ENCODE measurements around the gene UCN3. TPM values are rescaled to one million over a fixed set of nuclear protein-coding genes. Genes with fewer than 3 reads are reported as not detected.

UCN3 gene
- total RNA-seq, 1 experiment from 2014 or later: not detected

- H2BK15ac ChIP-seq (ENCODE audit: low read depth, low read length): no peak overlapping the region
Observed at GRCh38 chr10:5364374-5364773, 392 bp upstream of the UCN3 start.

More at GRCh38 chr10:5364374-5364773, 392 bp upstream of the UCN3 start:
- Histone ChIP-seq H3T11ph (ENCODE audit: low read length) (no peak overlapping the region), H3K4me2 (ENCODE audit: insufficient read depth, insufficient read length, low read length) (no peak overlapping the region), H2BK120ac (ENCODE audit: low read depth, low read length, poor library complexity, severe bottlenecking) (no peak overlapping the region), H3K79me1 (ENCODE audit: insufficient read depth, low read depth, low read length, poor library complexity, severe bottlenecking) (no peaks in the 10 kb centered on the region), H4K5ac (ENCODE audit: insufficient read length, low read depth, low read length) (no peak overlapping the region), H3K27ac (ENCODE audit: insufficient read length, low read depth, low read length) (no peak overlapping the region), H3K14ac (ENCODE audit: insufficient read depth, low read length) (no peak overlapping the region), H3K23me2 (ENCODE audit: insufficient read length, low read depth, low read length, poor library complexity, severe bottlenecking) (no peaks in the 10 kb centered on the region), H3K79me2 (ENCODE audit: insufficient read depth, low read length) (no peaks in the 10 kb centered on the region), H4K8ac (replicated peaks; ENCODE audit: insufficient read length, low read depth, low read length) (no peak overlapping the region), H3K9me3 (ENCODE audit: control insufficient read depth, low read depth, low read length) (no peaks in the 10 kb centered on the region), H3K4ac (ENCODE audit: low read depth, low read length) (no peak overlapping the region), H3K23ac (ENCODE audit: insufficient read length, low read depth, low read length) (no peak overlapping the region), H3K56ac (ENCODE audit: insufficient read length, low read depth, low read length) (no peak overlapping the region), H4K91ac (ENCODE audit: insufficient read length, low read depth, low read length) (no peak overlapping the region), H3K27me3 (ENCODE audit: insufficient read depth, low read length) (no peaks in the 10 kb centered on the region), H2BK20ac (ENCODE audit: low read depth, low read length, poor library complexity, severe bottlenecking) (no peak overlapping the region), H3K9ac (ENCODE audit: extremely low read depth, insufficient read length, low read length) (no peak overlapping the region), H2AFZ (ENCODE audit: low read length) (no peak overlapping the region), H3K4me1 (ENCODE audit: insufficient read depth, low read length) (no peaks in the 10 kb centered on the region), H3K18ac (ENCODE audit: insufficient read length, low read depth, low read length) (no peak overlapping the region), H2AK5ac (ENCODE audit: insufficient read length, low read length) (no peak overlapping the region), H2BK5ac (ENCODE audit: insufficient read length, low read length) (no peak overlapping the region), H4K20me1 (ENCODE audit: control insufficient read depth, insufficient read depth, insufficient read length) (no peaks in the 10 kb centered on the region), H2BK12ac (ENCODE audit: insufficient read length, low read depth, low read length) (no peak overlapping the region)
- TF ChIP-seq CTCF (conservative IDR thresholded peaks at IDR 0.05): no peak
- Mint-ChIP-seq H3K4me1 (0 out of 4 replicates have a peak, but pooled peaks cover 0 to 2% of the 10 kb centered on the region in 2 experiments), H3K9me3 (peaks cover 2 to 47% of the 10 kb centered on the region in 2 experiments), H3K27me3 (ENCODE audit: low read depth) (peaks cover 4% of the 10 kb centered on the region), H3K4me3 (no peak overlapping the region), H3K27ac (no peak overlapping the region), H3K36me3 (ENCODE audit: insufficient read depth in 1 of 3, low read depth in 3 of 3) (no peaks in the 10 kb centered on the region; a peak in 1 of 7 replicates)
- WGBS (ENCODE audit: extremely low coverage, insufficient read length, low lambda C conversion rate): no CpG with 5 or more reads among the region's 11 CpGs
- no peak for DNase-seq

All from H9 (cell line).